ENCODE data around the gene MTG2. TPM values are rescaled to one million over a fixed set of nuclear protein-coding genes. Genes with fewer than 3 reads are reported as not detected.

Gene MTG2
- total and polyA plus RNA-seq, 2 of the 13 experiments (the other 11 are each of a cell fraction or from before 2014, with no cell fraction given): 20.4 to 37.8 TPM

- TF ChIP-seq HMGXB3 (CRISPR knock-in tag; IDR thresholded peaks at IDR 0.05; ENCODE audit: borderline replicate concordance): 0 out of 2 replicates have a peak, but pooled peaks have one; percentile 51
- TF ChIP-seq HOXA3 (CRISPR knock-in tag; IDR thresholded peaks at IDR 0.05): peak; percentile 18; the same call in 1 of the 2 replicates
- TF ChIP-seq HOXA5 (CRISPR knock-in tag; IDR thresholded peaks at IDR 0.05): 0 out of 2 replicates have a peak, but pooled peaks have one; percentile 38
- TF ChIP-seq HNRNPL (IDR thresholded peaks at IDR 0.05; ENCODE audit: low read depth, low read length): 0 out of 2 replicates have a peak, but pooled peaks have one; percentile 10
- peak; percentile 35; the same call in 1 of the 2 replicates for TF ChIP-seq GMEB2 (CRISPR knock-in tag; IDR thresholded peaks at IDR 0.05; ENCODE audit: low read depth)
- peak; percentile 54; the same call in 1 of the 2 replicates for TF ChIP-seq KDM2A (CRISPR knock-in tag; IDR thresholded peaks at IDR 0.05; ENCODE audit: borderline replicate concordance, low read depth)
- peak; percentile 64; the same call in 1 of the 2 replicates for TF ChIP-seq ZNF614 (CRISPR knock-in tag; IDR thresholded peaks at IDR 0.05; ENCODE audit: borderline replicate concordance)
- TF ChIP-seq HNRNPUL1 (IDR thresholded peaks at IDR 0.05; ENCODE audit: low read depth, low read length): no peak
- no peak for TF ChIP-seq ADNP (CRISPR knock-in tag; IDR thresholded peaks at IDR 0.05)
- no peak for TF ChIP-seq GFI1 (CRISPR knock-in tag; IDR thresholded peaks at IDR 0.05; ENCODE audit: borderline replicate concordance)
- TF ChIP-seq RERE (CRISPR knock-in tag; IDR thresholded peaks at IDR 0.05; ENCODE audit: low read depth): no peak
- TF ChIP-seq ZNF800 (CRISPR knock-in tag; IDR thresholded peaks at IDR 0.05): peak; percentile 43; the same call in 1 of the 2 replicates
- TF ChIP-seq THAP11 (CRISPR knock-in tag; IDR thresholded peaks at IDR 0.05): peak; percentile 52; the same call in 1 of the 2 replicates
Observed at GRCh38 chr20:62136283-62137091, 46.3 kb upstream of the MTG2 start (continued).

Measured in HepG2 (cell line).